Neural cell (in vitro differentiated cells): ENCODE measurements around the gene SLCO3A1. TPM values are rescaled to one million over a fixed set of nuclear protein-coding genes. Genes with fewer than 3 reads are reported as not detected.

ENCODE experiments used
- H2AFZ ChIP-seq: fragments of 200-600, 300-800 bp; sonication (generic), shearing (Covaris generic); 2 replicates; pipeline ENCODE4 v1.6.0; 2014; ENCODE audit warnings: low read depth, mild to moderate bottlenecking, antibody characterized with exemption, low read length, moderate library complexity
- H3F3A ChIP-seq: fragments of 200-600 bp; shearing (Covaris generic); 2 replicates; pipeline ENCODE4 v1.6.1; 2016; ENCODE audit warnings: mild to moderate bottlenecking, moderate library complexity, mixed read lengths, antibody characterized with exemption, low read length; ENCODE audit not compliant: insufficient read depth, poor library complexity, severe bottlenecking
- H3K27ac ChIP-seq: fragments of 200-600, 300-800 bp; sonication (generic), shearing (Covaris generic); 2 replicates; pipeline ENCODE4 v1.5.1; 2014; ENCODE audit warnings: mild to moderate bottlenecking, low read length, moderate library complexity
- H3K27me3 ChIP-seq: fragments of 300-800, 200-600 bp; sonication (generic), shearing (Covaris generic); 2 replicates; pipeline ENCODE4 v1.6.0; 2014; ENCODE audit warnings: mild to moderate bottlenecking, low read depth, low read length, moderate library complexity; ENCODE audit not compliant: insufficient read depth
- H3K36me3 ChIP-seq: fragments of 300-800, 200-600 bp; sonication (generic), shearing (Covaris generic); 2 replicates; pipeline ENCODE4 v1.5.1; 2014; ENCODE audit warnings: mild to moderate bottlenecking, antibody characterized with exemption, low read length, moderate library complexity; ENCODE audit not compliant: insufficient read depth
- H3K4me2 ChIP-seq: fragments of 300-800, 200-600 bp; sonication (generic), shearing (Covaris generic); 2 replicates; pipeline ENCODE4 v1.6.0; 2014; ENCODE audit warnings: mild to moderate bottlenecking, low read length
- H3K4me3 ChIP-seq: fragments of 300-800, 200-600 bp; sonication (generic), shearing (Covaris generic); 2 replicates; pipeline ENCODE4 v1.5.1; 2014; ENCODE audit warnings: mild to moderate bottlenecking, low read length, moderate library complexity
- H3K79me2 ChIP-seq: fragments of 200-600 bp; shearing (Covaris generic); replicated peaks from 2 replicates; pipeline ENCODE4 v1.6.0; 2014; ENCODE audit warnings: mild to moderate bottlenecking, low read length, moderate library complexity; ENCODE audit not compliant: insufficient read depth
- H3K9ac ChIP-seq: fragments of 300-800, 200-600 bp; sonication (generic), shearing (Covaris generic); 2 replicates; pipeline ENCODE4 v1.6.1; 2016; ENCODE audit warnings: mild to moderate bottlenecking, low read length, mixed read lengths
- H3K9me2 ChIP-seq: fragments of 200-600 bp; shearing (Covaris generic); 2 replicates; pipeline ENCODE4 v1.6.1; 2016; ENCODE audit warnings: mild to moderate bottlenecking, low read length, mixed read lengths; ENCODE audit not compliant: insufficient read depth
- H3K9me3 ChIP-seq: fragments of 200-600, 300-800 bp; sonication (generic), shearing (Covaris generic); 2 replicates; pipeline ENCODE4 v1.6.1; 2016; ENCODE audit warnings: mild to moderate bottlenecking, mixed run types, low read length, moderate library complexity, mixed read lengths
- H4K20me1 ChIP-seq: fragments of 200-600 bp; shearing (Covaris generic); 2 replicates; pipeline ENCODE4 v1.6.1; 2016; ENCODE audit warnings: mild to moderate bottlenecking, mixed run types; ENCODE audit not compliant: insufficient read depth
- EP300 ChIP-seq: fragments of 450-650 bp; conservative IDR thresholded peaks from 2 replicates; pipeline ENCODE4 v1.6.1; 2014; ENCODE audit warnings: antibody characterized with exemption, mild to moderate bottlenecking, moderate library complexity; ENCODE audit not compliant: poor library complexity, severe bottlenecking
- EZH2 ChIP-seq: fragments of 200-600, 300-800 bp; shearing (Covaris generic), sonication (generic); IDR thresholded peaks from 2 replicates; pipeline ENCODE4 v1.6.1; 2014; ENCODE audit warnings: antibody characterized with exemption, low read length, borderline replicate concordance, mild to moderate bottlenecking; ENCODE audit not compliant: insufficient read depth, poor library complexity, severe bottlenecking
- MXI1 ChIP-seq: fragments of 450-650 bp; conservative IDR thresholded peaks from 2 replicates; pipeline ENCODE4 v1.6.1; 2014; ENCODE audit warnings: antibody characterized with exemption, mild to moderate bottlenecking; ENCODE audit not compliant: poor library complexity, severe bottlenecking
- POLR2AphosphoS5 ChIP-seq: IDR thresholded peaks from 2 replicates; pipeline ENCODE4 v1.6.1; 2012
- RAD21 ChIP-seq: fragments of 450-650 bp; conservative IDR thresholded peaks from 2 replicates; pipeline ENCODE4 v1.6.1; 2014; ENCODE audit warnings: antibody characterized with exemption, mild to moderate bottlenecking, moderate library complexity
- SMC3 ChIP-seq: fragments of 450-650 bp; conservative IDR thresholded peaks from 2 replicates; pipeline ENCODE4 v1.6.1; 2014; ENCODE audit warnings: antibody characterized with exemption, mild to moderate bottlenecking, moderate library complexity; ENCODE audit not compliant: poor library complexity
- TAF1 ChIP-seq: IDR thresholded peaks from 2 replicates; pipeline ENCODE4 v1.6.1; 2012; ENCODE audit warnings: low read depth
- polyA plus RNA-seq: library from polyadenylated mRNA; depleted of rRNA; stranded (reverse); fragments of >200 nt; gene quantifications from 2 replicates; pipeline ENCODE4 v1.2.3, GENCODE V29; 2014
- TF ChIP-seq, protein P1 (sequence below): fragments of 450-650 bp; IDR thresholded peaks from 2 replicates; pipeline ENCODE4 v1.5.1; 2014; ENCODE audit warnings: antibody characterized with exemption, mild to moderate bottlenecking, moderate library complexity; ENCODE audit not compliant: poor library complexity, severe bottlenecking
- TF ChIP-seq, protein P2 (sequence below): IDR thresholded peaks from 2 replicates; pipeline ENCODE4 v1.6.1; 2012; ENCODE audit warnings: borderline replicate concordance

Gene SLCO3A1
- polyA plus RNA-seq, 1 donor from 2014 or later: 14.2 TPM

DNA sequence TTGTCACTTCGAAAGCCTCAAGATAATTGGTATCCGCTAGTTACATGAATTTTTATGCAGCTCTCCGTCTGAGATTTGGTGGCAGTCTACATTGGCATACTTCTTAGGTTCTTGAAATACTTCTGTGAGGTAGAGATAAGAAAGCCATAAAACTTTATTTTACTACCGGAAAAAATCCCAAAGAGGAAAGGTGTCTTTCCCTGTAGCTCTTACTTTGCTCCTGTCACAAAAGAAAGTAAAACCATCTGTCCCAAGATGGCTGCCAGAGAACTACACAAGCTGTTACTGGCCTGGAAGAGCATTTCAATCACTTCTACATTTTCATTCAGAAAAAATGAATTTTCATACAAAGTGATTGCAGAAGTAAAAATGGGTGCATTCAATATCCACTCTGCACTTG is 325.4 kb downstream of the SLCO3A1 start:
- Histone ChIP-seq H3K36me3 (no peaks in the 10 kb centered on the region), H2AFZ (no peak overlapping the region), H3K27me3 (no peaks in the 10 kb centered on the region), H3K79me2 (no peaks in the 10 kb centered on the region), H3K9me2 (no peaks in the 10 kb centered on the region), H3K9me3 (no peaks in the 10 kb centered on the region), H3F3A (no peaks in the 10 kb centered on the region), H3K4me3 (no peak overlapping the region), H3K4me2 (no peak overlapping the region), H3K27ac (no peak overlapping the region), H4K20me1 (no peaks in the 10 kb centered on the region), H3K9ac (no peak overlapping the region)
- TF ChIP-seq EZH2 (no peak), EP300 (no peak), MXI1 (no peak), POLR2AphosphoS5 (no peak), SMC3 (no peak), RAD21 (no peak), TAF1 (no peak)
- TF ChIP-seq, protein P1, sequence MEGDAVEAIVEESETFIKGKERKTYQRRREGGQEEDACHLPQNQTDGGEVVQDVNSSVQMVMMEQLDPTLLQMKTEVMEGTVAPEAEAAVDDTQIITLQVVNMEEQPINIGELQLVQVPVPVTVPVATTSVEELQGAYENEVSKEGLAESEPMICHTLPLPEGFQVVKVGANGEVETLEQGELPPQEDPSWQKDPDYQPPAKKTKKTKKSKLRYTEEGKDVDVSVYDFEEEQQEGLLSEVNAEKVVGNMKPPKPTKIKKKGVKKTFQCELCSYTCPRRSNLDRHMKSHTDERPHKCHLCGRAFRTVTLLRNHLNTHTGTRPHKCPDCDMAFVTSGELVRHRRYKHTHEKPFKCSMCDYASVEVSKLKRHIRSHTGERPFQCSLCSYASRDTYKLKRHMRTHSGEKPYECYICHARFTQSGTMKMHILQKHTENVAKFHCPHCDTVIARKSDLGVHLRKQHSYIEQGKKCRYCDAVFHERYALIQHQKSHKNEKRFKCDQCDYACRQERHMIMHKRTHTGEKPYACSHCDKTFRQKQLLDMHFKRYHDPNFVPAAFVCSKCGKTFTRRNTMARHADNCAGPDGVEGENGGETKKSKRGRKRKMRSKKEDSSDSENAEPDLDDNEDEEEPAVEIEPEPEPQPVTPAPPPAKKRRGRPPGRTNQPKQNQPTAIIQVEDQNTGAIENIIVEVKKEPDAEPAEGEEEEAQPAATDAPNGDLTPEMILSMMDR: no peak
- TF ChIP-seq, protein P2, sequence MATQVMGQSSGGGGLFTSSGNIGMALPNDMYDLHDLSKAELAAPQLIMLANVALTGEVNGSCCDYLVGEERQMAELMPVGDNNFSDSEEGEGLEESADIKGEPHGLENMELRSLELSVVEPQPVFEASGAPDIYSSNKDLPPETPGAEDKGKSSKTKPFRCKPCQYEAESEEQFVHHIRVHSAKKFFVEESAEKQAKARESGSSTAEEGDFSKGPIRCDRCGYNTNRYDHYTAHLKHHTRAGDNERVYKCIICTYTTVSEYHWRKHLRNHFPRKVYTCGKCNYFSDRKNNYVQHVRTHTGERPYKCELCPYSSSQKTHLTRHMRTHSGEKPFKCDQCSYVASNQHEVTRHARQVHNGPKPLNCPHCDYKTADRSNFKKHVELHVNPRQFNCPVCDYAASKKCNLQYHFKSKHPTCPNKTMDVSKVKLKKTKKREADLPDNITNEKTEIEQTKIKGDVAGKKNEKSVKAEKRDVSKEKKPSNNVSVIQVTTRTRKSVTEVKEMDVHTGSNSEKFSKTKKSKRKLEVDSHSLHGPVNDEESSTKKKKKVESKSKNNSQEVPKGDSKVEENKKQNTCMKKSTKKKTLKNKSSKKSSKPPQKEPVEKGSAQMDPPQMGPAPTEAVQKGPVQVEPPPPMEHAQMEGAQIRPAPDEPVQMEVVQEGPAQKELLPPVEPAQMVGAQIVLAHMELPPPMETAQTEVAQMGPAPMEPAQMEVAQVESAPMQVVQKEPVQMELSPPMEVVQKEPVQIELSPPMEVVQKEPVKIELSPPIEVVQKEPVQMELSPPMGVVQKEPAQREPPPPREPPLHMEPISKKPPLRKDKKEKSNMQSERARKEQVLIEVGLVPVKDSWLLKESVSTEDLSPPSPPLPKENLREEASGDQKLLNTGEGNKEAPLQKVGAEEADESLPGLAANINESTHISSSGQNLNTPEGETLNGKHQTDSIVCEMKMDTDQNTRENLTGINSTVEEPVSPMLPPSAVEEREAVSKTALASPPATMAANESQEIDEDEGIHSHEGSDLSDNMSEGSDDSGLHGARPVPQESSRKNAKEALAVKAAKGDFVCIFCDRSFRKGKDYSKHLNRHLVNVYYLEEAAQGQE: no peak

DNA sequence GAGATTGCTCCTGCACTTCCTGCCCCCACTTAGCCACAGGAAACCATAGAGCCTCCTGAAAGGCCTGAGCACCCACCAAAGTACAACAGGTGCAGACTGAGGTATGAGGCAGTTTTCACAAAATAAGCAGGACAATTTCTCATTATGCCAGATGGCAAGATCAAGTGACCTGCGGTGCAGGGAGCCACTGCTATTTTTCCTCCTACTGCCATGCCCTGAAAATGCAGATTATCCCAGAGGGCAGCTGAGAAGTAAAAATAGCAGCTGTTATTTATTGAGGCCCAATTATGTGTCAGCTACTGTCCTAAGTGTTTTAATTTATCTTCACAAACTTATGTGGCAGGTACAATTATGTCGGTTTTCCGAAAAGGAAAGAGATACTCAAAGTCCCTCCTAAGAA is 330.6 kb downstream of the SLCO3A1 start:
- no peaks in the 10 kb centered on the region for H3K36me3 ChIP-seq
- H3K9me3 ChIP-seq: no peaks in the 10 kb centered on the region
- no peaks in the 10 kb centered on the region for H3K27me3 ChIP-seq
- no peaks in the 10 kb centered on the region for H3F3A ChIP-seq
- no peak overlapping the region for H3K27ac ChIP-seq
- no peak overlapping the region for H3K9ac ChIP-seq
- no peak overlapping the region for H3K4me3 ChIP-seq
- H4K20me1 ChIP-seq: no peaks in the 10 kb centered on the region
- TF ChIP-seq EP300 (no peak), POLR2AphosphoS5 (no peak), SMC3 (no peak), EZH2 (no peak), TAF1 (no peak), MXI1 (no peak), RAD21 (no peak)
- TF ChIP-seq, protein P2: no peak
- TF ChIP-seq, protein P1: no peak
- no peak overlapping the region for H3K4me2 ChIP-seq
- H3K9me2 ChIP-seq: no peaks in the 10 kb centered on the region
- H3K79me2 ChIP-seq: no peaks in the 10 kb centered on the region
- no peak overlapping the region for H2AFZ ChIP-seq
